ENCODE data around the gene AFAP1.

DNA sequence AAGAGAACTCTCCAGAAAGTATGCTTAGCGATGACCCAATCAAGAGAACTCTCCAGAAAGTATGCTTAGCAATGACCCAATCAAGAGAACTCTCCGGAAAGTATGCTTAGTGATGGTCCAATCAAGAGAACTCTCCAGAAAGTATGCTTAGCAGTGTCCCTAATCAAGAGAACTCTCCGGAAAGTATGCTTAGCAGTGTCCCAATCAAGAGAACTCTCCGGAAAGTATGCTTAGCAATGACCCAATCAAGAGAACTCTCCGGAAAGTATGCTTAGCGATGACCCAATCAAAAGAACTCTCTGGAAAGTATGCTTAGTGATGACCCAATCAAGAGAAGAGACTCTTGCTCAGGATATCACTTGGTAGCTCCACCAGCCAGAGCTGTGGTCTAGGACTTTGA lies 92.5 kb downstream of the AFAP1 start:
- TF ChIP-seq POLR2A (IDR thresholded peaks at IDR 0.05; ENCODE audit: low read depth, low read length) (no peak), TAF1 (IDR thresholded peaks at IDR 0.05; ENCODE audit: borderline replicate concordance, low read depth, low read length) (no peak), POLR2AphosphoS5 (IDR thresholded peaks at IDR 0.05; ENCODE audit: low read depth, low read length) (no peak)
